Measurements from ENCODE around the gene SLC48A1.

SLC48A1 gene

GRCh38 chr12:47744778-47745436 lies 28.1 kb upstream of the SLC48A1 start:
- DNase-seq: no peak

DNA sequence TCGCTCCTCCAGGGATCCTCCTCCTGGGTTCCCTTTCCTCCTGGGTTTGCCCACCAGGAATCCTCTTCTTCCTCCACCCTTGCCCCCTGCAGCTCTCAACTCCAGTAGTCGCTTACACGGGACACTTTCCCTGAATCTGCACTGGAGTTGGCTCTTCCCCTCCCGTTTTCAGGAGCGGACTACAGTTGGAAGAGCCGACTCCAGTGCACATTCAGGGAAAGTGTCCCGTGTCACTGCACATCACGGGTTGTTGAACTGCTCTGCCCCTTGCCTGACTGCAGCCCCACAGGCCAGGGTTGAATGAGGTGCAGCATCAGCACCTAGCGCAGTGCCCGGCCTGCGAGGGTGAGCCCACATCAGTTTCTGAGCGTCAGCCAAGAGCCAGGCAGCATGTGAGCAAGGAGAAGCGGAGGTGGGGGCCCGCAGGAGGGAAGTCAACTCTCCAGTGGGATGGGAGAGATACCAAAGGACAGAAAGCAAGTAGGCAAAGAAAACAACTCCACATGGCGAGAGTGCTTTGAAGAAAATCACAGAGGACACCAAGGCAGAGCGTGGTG lies 27.5 kb upstream of the SLC48A1 start:
- DNase-seq: no peak

DNA sequence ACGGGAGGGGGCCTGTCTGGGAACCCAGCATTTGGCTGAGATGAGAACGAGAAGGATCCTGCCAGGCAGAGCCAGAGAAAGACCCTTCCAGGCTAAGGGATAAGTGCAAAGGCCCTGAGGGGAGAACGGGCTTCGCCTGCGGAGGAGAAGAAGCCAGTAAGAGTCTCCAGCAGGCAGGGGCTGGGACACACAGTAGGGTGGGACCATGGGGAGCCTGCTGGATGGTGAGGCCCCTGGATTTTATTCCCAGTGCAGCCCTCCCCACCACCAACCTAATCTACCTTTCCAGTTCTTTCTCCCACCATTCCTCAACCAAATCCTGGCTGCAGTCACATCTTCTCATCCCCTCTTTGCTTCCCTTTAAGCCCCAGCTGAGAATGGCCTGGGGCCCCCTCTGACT lies 27.0 kb upstream of the SLC48A1 start:
- DNase-seq: no peak

GRCh38 chr12:47746523-47746922 lies 26.5 kb upstream of the SLC48A1 start:
- no peak for DNase-seq

DNA sequence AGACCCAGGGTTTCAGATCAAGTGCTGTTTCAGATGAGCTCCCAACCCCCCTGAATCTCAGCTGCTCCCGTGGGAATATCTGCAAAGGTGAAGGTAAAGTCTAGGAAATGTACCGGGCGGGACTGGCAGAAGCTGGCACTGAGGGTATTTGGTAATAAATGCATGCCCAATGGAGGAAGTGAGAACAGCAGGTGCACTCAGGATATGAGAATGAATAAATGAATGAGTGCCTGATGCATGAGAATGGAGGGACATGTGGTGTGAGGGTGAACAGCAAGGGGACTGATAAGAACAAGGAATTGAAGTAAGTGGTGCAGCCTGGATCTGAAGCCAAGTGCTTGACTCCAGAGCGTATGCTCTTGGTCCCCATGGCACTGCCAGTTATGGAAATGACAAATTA lies 25.9 kb upstream of the SLC48A1 start:
- no peak for DNase-seq

- no peak for DNase-seq
Observed at GRCh38 chr12:47747596-47748506, 25.2 kb upstream of the SLC48A1 start.

DNA sequence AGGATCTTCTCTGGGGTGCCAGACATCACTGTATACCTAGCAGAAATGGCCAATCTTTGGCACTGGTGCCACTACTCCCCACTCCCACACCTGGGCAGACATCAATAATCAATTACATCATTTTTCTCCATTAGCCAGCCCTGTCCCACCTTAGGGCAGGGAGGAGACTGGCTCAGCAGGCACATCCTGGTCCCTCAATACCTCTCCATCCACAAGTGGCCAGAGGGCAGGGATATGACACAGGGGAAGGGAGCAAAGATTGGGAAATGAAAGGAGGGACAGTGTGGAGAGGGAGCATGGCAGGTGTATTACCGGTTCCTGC lies 24.6 kb upstream of the SLC48A1 start:
- DNase-seq: no peak

GRCh38 chr12:47748899-47749298 lies 24.1 kb upstream of the SLC48A1 start:
- no peak for DNase-seq

DNA sequence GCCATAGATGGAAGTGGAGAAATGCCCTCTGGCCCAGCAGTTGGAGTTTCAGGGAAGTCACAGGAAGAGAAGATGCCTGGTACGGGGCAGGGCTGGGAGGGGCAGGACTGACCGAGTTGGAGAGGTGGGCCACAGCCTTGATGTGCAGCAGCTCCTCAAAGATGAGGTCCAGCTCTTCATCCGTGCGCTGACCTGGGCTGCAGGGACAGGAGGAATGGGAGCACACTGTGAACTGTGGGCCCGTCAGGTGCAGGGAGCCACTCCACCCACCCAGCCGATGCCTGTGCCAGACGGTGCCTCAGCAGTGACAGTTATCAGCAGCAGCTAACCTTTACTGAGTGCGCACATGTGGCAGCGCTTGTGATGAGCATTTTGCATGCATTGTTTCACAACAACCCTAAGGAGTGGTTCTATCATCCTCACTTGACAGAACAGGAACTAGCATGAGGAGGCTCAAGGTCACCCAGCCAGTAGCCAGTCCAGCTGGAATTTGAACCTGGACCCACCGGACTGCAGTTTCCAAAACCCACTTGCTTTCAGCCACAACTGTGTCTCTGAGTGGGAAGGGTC lies 22.7 kb upstream of the SLC48A1 start:
- no peak for DNase-seq

GRCh38 chr12:47750916-47751470 lies 22.0 kb upstream of the SLC48A1 start:
- no peak for DNase-seq

GRCh38 chr12:47751561-47751960 lies 21.5 kb upstream of the SLC48A1 start:
- DNase-seq: no peak

- no peak for DNase-seq
Observed at GRCh38 chr12:47752121-47752520, 20.9 kb upstream of the SLC48A1 start.

- DNase-seq: no peak
Observed at GRCh38 chr12:47752552-47752951, 20.5 kb upstream of the SLC48A1 start.

DNA sequence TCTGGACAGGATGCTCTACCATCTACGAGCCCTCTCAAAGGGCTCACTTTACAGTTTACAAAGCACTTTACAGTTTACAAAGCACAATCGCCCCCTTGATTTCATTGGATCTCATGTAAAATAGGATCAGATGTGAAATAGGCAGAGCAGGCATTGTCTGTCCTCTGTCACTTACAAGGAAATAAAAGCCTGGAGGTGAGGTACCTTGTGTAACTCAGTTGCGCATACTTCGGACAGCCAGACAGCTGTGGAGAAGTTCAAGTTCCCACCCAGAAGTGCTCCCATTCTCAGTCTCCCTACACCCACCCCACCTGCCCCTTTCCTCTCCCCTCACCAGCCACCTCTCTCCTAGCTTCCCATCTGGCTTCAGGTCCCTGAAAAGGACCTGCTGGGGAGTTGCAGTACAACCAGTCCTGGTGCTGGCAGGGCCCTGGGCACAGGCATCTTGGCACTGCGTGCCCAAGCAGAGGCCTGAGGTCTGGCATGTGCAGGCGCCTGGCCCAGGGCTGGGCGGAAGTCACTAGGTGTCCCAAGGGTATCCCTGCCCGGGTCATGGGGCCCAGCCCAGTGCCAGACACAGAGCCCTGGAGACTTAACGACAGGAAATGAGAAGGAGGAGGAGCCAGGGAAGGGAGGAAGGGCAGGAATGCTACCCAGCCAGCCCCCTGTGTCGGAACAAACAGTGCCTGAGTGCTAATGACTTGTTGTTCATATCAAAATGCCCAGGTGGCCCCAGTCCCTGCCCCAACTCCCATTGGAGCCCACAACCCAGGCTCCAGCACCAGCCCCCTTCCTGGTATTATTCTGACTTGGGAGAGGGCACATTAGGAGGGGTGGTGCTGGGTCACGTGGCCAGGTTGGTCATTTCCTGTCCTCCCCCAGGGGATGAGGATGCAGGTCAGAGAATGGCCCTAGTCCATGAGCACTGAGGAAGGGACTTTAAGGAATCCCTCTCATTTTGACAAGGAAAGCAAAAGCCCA lies 19.7 kb upstream of the SLC48A1 start:
- no peak for DNase-seq

GRCh38 chr12:47754126-47754525 lies 18.9 kb upstream of the SLC48A1 start:
- no peak for DNase-seq

DNA sequence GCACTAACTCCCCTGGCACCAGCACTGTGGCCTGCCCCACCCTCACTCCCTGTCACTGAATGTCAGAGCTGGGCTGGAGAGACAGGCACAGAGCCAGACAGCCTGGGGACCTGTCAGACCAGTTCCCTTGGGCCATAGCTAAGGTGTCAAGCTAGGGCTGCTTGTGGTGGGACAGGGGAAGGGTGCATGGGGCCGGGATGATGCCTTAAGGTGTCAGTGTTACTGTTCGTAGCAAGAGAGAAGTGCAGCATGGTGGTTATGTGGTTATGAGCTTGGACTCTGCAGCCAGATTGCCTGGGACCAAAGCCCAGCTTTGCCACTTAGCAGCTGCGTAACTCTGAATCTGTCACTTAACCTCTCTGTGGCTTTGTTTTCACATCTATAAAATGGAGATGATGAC lies 18.2 kb upstream of the SLC48A1 start:
- no peak for DNase-seq

DNA sequence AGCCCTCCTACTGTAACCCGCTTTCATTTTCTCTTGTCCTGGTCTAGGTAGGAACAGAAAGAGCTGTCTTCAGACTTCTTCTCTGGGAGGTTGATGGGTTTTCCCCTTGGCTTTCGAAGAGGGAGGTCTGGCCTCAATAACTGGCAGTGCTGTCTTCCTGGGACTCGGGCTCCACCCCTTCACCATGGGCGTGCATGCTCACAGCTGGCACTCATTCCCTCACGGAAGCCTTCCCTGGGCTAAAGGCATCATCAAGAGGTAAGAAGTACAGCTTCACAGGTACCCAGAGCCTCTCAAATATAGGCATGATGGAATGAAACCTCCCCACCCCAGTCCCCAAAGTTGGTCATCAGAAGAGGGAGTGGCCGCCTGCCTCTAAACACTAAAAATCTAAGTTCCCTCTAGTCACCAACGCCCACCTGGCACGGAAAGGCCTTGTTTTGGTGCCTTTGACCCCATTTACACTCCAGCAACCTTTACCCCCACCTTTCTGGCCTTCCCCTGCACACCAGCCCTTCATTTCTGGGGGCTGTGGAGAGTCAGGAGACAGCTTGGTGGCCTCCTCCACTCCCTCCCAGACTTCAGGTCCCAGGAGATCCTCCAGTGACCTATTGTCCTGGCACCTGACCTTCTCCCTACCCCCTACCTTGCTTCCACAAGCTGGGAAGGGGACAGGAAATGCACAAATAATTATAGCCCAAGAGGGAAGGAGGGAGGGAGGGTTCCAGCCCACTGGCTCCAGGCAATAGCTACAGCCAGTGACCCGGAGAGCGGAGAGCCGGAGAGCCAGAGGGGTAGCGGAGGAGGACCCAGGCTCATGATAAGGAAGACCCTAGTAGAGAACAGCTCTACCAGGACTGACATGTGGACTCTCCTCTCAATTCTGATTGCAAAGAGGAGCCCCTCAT lies 17.1 kb upstream of the SLC48A1 start:
- no peak for DNase-seq

DNA sequence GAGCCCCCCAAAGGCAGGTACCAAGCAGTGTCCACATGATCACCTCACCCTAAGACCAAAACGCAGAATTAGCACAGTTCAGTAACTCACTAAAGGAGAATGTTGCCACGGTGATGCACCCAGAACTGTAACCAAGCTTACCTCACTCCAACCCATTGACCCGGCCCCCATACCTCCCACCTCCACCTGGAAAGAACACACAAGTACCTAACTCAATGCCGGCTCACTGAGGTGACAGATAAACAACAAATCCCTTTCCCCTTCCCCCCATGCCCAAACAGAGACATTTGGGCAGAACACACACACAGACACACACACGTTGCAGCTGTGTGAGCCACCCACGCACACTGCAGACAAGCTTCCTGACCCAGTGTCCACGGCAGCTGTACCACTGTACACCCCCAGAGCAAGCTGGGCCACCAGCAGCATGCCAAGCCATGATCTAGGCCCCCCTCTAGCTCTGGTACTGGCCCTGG lies 15.6 kb upstream of the SLC48A1 start:
- DNase-seq: no peak

- DNase-seq: no peak
Observed at GRCh38 chr12:47757840-47758583, 15.0 kb upstream of the SLC48A1 start.

GRCh38 chr12:47758584-47758833 lies 14.5 kb upstream of the SLC48A1 start:
- DNase-seq: no peak
